ENCODE results near the gene AEBP1.

Gene AEBP1

DNA sequence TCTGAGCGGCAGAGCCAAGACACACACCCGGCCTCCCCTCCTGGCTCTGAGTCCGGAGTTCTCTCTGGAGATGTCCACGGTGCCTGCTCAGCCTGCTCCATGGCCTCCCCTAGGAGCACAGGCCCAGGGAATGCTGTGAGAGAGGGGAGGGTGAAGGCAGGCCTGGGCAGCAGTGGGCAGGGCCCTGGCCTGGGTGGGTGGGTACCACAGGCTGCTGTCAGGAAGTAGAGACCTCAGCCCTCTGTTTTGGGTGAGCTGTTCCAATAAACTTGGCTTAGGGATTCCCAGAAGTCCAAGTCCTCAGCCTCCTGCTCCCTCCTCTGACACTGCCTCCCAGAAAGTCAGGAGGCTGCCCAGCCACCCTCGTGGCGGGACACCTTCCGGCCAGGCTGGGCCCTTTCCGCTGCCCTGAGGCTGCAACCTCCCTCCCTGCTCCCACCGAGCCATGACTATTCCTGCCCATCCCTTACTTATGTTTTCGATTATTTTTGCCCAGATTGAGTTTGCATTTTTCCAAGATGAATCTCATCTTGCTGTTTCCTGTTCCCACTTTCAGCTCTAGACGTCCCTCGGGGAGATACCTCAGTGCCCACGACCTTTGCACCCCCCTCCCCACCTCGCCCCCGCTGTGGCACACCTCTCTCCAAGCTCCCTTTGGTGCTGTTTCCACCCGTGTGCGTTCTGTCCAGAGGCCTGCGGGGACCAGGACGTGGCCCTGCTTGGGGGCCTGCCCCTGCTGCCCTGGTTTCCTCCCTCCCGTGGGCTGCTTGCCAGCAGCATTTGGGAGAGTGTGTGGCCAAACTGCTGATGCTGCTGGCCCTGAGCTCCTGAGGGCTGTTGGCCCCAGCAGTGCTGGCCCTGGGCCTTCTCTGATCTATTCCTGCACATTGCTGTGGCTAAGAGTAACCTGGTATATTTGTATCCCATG lies 16.0 kb upstream of the AEBP1 start:
- TF ChIP-seq, protein P1, sequence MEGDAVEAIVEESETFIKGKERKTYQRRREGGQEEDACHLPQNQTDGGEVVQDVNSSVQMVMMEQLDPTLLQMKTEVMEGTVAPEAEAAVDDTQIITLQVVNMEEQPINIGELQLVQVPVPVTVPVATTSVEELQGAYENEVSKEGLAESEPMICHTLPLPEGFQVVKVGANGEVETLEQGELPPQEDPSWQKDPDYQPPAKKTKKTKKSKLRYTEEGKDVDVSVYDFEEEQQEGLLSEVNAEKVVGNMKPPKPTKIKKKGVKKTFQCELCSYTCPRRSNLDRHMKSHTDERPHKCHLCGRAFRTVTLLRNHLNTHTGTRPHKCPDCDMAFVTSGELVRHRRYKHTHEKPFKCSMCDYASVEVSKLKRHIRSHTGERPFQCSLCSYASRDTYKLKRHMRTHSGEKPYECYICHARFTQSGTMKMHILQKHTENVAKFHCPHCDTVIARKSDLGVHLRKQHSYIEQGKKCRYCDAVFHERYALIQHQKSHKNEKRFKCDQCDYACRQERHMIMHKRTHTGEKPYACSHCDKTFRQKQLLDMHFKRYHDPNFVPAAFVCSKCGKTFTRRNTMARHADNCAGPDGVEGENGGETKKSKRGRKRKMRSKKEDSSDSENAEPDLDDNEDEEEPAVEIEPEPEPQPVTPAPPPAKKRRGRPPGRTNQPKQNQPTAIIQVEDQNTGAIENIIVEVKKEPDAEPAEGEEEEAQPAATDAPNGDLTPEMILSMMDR (IDR thresholded peaks at IDR 0.05; ENCODE audit: low read depth, low read length), result no peak
- TF ChIP-seq, protein P2, sequence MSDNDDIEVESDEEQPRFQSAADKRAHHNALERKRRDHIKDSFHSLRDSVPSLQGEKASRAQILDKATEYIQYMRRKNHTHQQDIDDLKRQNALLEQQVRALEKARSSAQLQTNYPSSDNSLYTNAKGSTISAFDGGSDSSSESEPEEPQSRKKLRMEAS (IDR thresholded peaks at IDR 0.05; ENCODE audit: low read depth, low read length), result no peak
- TF ChIP-seq MYC (IDR thresholded peaks at IDR 0.05; ENCODE audit: low read depth, low read length) (no peak), POLR2A (IDR thresholded peaks at IDR 0.05; ENCODE audit: extremely low read depth, insufficient read length) (no peak)
- no peak for DNase-seq (ENCODE audit: low read depth)
- H3K4me3 ChIP-seq (ENCODE audit: low read depth, low read length), result no peak overlapping the region

DNA sequence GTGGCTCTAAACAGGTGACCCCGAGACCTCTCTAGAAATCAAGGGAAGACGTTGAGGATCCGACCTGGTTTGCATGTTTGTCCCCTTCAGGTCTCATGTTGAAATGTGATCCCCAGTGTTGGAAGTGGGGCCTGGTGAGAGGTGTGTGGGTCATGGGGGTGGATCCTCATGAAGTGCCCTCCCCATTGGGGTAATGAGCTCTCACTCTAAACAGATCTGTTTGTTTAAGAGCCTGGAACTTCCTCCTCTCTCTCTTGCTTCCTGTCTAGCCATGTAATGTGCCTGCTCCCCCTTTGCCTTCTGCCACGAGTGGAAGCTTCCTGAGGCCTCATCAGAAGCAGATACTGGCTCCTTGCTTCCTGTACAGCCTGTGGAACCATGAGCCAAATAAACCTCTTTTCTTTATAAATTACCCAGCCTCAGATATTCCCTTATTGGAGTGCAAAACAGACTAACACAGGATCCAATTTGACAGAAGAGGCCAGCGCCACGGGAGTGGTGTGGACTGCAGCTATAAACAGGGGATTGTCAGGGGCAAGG lies 11.0 kb upstream of the AEBP1 start:
- DNase-seq (ENCODE audit: low read depth), result no peak
- no peak overlapping the region for H3K4me3 ChIP-seq (ENCODE audit: low read depth, low read length)
- TF ChIP-seq MYC (IDR thresholded peaks at IDR 0.05; ENCODE audit: low read depth, low read length) (no peak), POLR2A (IDR thresholded peaks at IDR 0.05; ENCODE audit: extremely low read depth, insufficient read length) (no peak)
- TF ChIP-seq, protein P2 (IDR thresholded peaks at IDR 0.05; ENCODE audit: low read depth, low read length), result no peak
- TF ChIP-seq, protein P1 (IDR thresholded peaks at IDR 0.05; ENCODE audit: low read depth, low read length), result no peak

DNA sequence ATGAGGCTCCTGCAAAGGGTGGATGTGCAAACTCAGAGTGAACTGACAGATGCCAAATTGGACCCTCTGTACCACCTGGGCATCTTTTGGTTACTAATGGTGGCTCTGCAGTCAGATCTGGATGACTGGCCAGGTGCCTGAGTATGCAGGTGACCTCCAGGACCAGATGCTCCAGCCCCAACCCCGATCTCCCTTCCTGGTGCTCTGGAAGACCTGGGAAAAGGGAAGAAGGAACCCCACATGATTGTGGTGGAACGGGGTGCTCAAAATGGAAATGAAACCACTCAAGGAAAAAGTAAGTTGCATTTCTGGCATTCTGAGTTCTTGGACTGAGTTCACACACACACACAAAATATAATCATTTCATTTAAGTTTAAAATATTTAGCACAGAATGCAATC lies 9.8 kb upstream of the AEBP1 start:
- TF ChIP-seq, protein P1 (IDR thresholded peaks at IDR 0.05; ENCODE audit: low read depth, low read length), result no peak
- TF ChIP-seq MYC (IDR thresholded peaks at IDR 0.05; ENCODE audit: low read depth, low read length), result no peak
- no peak for TF ChIP-seq POLR2A (IDR thresholded peaks at IDR 0.05; ENCODE audit: extremely low read depth, insufficient read length)
- TF ChIP-seq, protein P2 (IDR thresholded peaks at IDR 0.05; ENCODE audit: low read depth, low read length), result no peak
- H3K4me3 ChIP-seq (ENCODE audit: low read depth, low read length), result no peak overlapping the region
- no peak for DNase-seq (ENCODE audit: low read depth)

DNA sequence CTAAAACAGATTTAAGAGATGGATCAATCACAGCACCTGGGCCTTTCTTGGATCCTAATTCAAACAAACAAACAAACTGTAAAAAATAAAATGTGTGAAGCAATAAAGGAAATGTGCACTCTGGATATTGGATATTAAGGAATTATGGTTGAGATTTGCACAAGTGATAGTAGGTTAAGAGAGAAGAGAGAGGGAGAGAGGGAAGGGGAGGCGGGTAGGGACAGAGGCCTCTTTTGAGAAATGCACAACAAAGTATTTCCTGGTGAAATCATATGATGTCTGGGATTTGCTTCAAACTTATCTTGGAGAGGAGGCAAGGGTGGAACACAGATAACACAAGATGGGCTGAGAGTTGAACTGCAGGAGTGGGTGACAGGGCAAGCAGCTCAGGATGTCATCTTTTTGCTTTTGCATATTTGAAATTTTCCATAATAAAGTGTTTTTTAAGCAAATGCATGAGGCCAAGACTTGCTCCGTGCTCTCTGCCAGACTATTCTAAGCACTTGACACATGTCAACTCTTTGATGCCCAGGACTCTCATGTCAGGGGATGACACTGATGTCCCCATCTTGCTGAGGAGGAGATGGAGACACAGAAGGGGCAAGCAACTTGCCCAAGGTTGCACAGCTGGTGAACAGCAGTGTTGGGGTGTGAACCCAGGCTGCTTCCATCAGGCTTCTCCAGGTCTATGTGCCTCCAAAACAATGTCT lies 9.1 kb upstream of the AEBP1 start:
- H3K4me3 ChIP-seq (ENCODE audit: low read depth, low read length), result no peak overlapping the region
- TF ChIP-seq, protein P2 (IDR thresholded peaks at IDR 0.05; ENCODE audit: low read depth, low read length), result no peak
- no peak for TF ChIP-seq POLR2A (IDR thresholded peaks at IDR 0.05; ENCODE audit: extremely low read depth, insufficient read length)
- TF ChIP-seq, protein P1 (IDR thresholded peaks at IDR 0.05; ENCODE audit: low read depth, low read length), result no peak
- no peak for TF ChIP-seq MYC (IDR thresholded peaks at IDR 0.05; ENCODE audit: low read depth, low read length)
- DNase-seq (ENCODE audit: low read depth), result no peak

DNA sequence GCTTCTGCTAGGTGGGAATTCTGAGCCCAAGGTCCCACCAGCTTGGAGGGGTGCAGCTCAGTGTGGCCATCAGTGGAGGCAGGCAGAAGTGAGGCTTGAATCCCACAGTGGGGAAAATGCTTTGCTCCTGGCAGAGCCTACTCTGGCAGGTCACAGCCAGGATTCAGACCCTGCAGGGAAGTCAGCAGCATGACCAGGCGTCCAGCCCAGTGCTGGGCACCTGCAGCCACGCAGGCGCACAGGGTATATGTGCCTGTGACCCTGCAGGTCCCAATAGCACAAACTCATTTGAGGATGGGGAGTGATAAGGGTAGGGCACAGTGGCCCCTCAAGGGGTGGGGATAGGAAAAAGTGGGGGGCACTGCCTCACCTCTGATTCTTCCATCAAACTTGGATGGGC lies 8.4 kb upstream of the AEBP1 start:
- no peak overlapping the region for H3K4me3 ChIP-seq (ENCODE audit: low read depth, low read length)
- TF ChIP-seq, protein P1 (IDR thresholded peaks at IDR 0.05; ENCODE audit: low read depth, low read length), result no peak
- no peak for TF ChIP-seq MYC (IDR thresholded peaks at IDR 0.05; ENCODE audit: low read depth, low read length)
- TF ChIP-seq POLR2A (IDR thresholded peaks at IDR 0.05; ENCODE audit: extremely low read depth, insufficient read length), result no peak
- TF ChIP-seq, protein P2 (IDR thresholded peaks at IDR 0.05; ENCODE audit: low read depth, low read length), result no peak
- DNase-seq (ENCODE audit: low read depth), result no peak
